GM12874 (cell line): Measurements from ENCODE around the gene CCND3.

Experiments
- CTCF ChIP-seq: IDR thresholded peaks from 2 replicates; pipeline ENCODE4 v1.5.1; 2011; ENCODE audit warnings: low read depth, mild to moderate bottlenecking, control low read depth, low read length, moderate library complexity; ENCODE audit not compliant: insufficient read depth

CCND3 gene

GRCh38 chr6:41892921-41893564 lies 48.6 kb downstream of the CCND3 start:
- TF ChIP-seq CTCF = no peak

GRCh38 chr6:41887331-41887751 lies 54.3 kb downstream of the CCND3 start:
- TF ChIP-seq CTCF = no peak

- no peak for TF ChIP-seq CTCF
Measured at GRCh38 chr6:41885930-41886329, 55.7 kb downstream of the CCND3 start.

- TF ChIP-seq CTCF = no peak
Measured at GRCh38 chr6:41884957-41885356, 56.7 kb downstream of the CCND3 start.
